ENCODE data around the gene MROH8. TPM values are rescaled to one million over a fixed set of nuclear protein-coding genes. Genes with fewer than 3 reads are reported as not detected.
"Not testable (repeated sequence)": the region's sequence is repeated elsewhere in the genome, so short reads cannot be mapped to it uniquely, and the experiment has no call there.

The MROH8 gene
- total RNA-seq, 1 donor from 2014 or later: 1.6 TPM

GRCh38 chr20:37154684-37155298 is 24.6 kb downstream of the MROH8 start:
- no peak for ATAC-seq

GRCh38 chr20:37152284-37152683 is 27.1 kb downstream of the MROH8 start:
- ATAC-seq: no peak

- ATAC-seq: no peak
These were observed 27.8 kb downstream of the MROH8 start for GRCh38 chr20:37151529-37151928.

- ATAC-seq: not testable (repeated sequence)
These were observed 28.5 kb downstream of the MROH8 start for GRCh38 chr20:37150864-37151263.

GRCh38 chr20:37147250-37147649 is 32.1 kb downstream of the MROH8 start:
- no peak for ATAC-seq

- no peak for ATAC-seq
These were observed 34.4 kb downstream of the MROH8 start for GRCh38 chr20:37144856-37145404.

GRCh38 chr20:37142708-37143107 is 36.6 kb downstream of the MROH8 start:
- ATAC-seq: no peak

GRCh38 chr20:37137547-37137946 is 41.8 kb downstream of the MROH8 start:
- ATAC-seq: peak; percentile 65

GRCh38 chr20:37133952-37134351 is 45.4 kb downstream of the MROH8 start:
- ATAC-seq: no peak

GRCh38 chr20:37131486-37131885 is 47.9 kb downstream of the MROH8 start:
- no peak for ATAC-seq

- ATAC-seq: no peak
These were observed 50.5 kb downstream of the MROH8 start for GRCh38 chr20:37128803-37129202.

- not testable (repeated sequence) for ATAC-seq
These were observed 53.1 kb downstream of the MROH8 start for GRCh38 chr20:37126290-37126689.

- no peak for ATAC-seq
These were observed 55.9 kb downstream of the MROH8 start for GRCh38 chr20:37123441-37123840.

- ATAC-seq: no peak
These were observed 58.9 kb downstream of the MROH8 start for GRCh38 chr20:37120497-37120896.

- no peak for ATAC-seq
These were observed 59.9 kb downstream of the MROH8 start for GRCh38 chr20:37119356-37120036.

GRCh38 chr20:37114012-37114411 is 65.3 kb downstream of the MROH8 start:
- ATAC-seq: no peak

- no peak for ATAC-seq
These were observed 67.4 kb downstream of the MROH8 start for GRCh38 chr20:37111926-37112455.

- no peak for ATAC-seq
These were observed 70.7 kb downstream of the MROH8 start for GRCh38 chr20:37108676-37109075.

GRCh38 chr20:37102571-37102970 is 76.8 kb downstream of the MROH8 start:
- no peak for ATAC-seq

- no peak for ATAC-seq
These were observed 82.8 kb downstream of the MROH8 start for GRCh38 chr20:37096415-37097041.

- ATAC-seq: peak; percentile 83
These were observed 83.5 kb downstream of the MROH8 start, which contains the start of gene RBL1 for GRCh38 chr20:37095599-37096414. RBL1 (minus strand) TSS chr20:37095997; CDS start chr20:37095928, 69 bp downstream.

GRCh38 chr20:37095108-37095598 is 84.2 kb downstream of the MROH8 start:
- peak; percentile 59 for ATAC-seq

Measured in esophagus mucosa (tissue), 1 donor.